ENCODE data around the gene C1QA.

DNA sequence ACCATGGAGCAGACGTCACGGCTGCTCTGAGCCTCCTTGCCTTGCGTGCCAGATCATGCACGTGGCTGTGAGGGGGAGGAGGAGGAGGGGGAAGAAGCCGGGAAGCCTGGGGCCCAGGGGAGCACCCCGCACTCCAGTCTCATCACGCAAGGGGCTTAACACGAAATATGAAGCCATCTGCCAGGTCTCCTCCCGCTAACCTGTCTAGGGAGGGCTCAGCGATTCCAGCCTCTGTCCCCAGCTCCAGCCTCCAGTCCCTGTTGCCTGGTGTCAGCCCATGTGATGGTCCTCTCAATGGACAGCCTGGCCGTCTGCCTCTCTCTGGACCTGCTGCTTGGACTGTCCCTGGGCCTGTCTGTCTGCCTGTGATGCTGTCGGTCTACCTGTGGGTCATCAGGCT, 22.5 kb upstream of the C1QA start:
- no peak for TF ChIP-seq EZH2 (IDR thresholded peaks at IDR 0.05; ENCODE audit: borderline replicate concordance, low read length)
- TF ChIP-seq, protein P1, sequence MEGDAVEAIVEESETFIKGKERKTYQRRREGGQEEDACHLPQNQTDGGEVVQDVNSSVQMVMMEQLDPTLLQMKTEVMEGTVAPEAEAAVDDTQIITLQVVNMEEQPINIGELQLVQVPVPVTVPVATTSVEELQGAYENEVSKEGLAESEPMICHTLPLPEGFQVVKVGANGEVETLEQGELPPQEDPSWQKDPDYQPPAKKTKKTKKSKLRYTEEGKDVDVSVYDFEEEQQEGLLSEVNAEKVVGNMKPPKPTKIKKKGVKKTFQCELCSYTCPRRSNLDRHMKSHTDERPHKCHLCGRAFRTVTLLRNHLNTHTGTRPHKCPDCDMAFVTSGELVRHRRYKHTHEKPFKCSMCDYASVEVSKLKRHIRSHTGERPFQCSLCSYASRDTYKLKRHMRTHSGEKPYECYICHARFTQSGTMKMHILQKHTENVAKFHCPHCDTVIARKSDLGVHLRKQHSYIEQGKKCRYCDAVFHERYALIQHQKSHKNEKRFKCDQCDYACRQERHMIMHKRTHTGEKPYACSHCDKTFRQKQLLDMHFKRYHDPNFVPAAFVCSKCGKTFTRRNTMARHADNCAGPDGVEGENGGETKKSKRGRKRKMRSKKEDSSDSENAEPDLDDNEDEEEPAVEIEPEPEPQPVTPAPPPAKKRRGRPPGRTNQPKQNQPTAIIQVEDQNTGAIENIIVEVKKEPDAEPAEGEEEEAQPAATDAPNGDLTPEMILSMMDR (IDR thresholded peaks at IDR 0.05; ENCODE audit: low read length) = no peak
